SKM-1 (cell line): ENCODE data around the gene FUT9.

Experiments
- DNase-seq: peaks from one replicate; lab custom pipeline; 2025; ENCODE audit not compliant: unreplicated experiment; lab: John Stamatoyannopoulos, UW

Gene FUT9

DNA sequence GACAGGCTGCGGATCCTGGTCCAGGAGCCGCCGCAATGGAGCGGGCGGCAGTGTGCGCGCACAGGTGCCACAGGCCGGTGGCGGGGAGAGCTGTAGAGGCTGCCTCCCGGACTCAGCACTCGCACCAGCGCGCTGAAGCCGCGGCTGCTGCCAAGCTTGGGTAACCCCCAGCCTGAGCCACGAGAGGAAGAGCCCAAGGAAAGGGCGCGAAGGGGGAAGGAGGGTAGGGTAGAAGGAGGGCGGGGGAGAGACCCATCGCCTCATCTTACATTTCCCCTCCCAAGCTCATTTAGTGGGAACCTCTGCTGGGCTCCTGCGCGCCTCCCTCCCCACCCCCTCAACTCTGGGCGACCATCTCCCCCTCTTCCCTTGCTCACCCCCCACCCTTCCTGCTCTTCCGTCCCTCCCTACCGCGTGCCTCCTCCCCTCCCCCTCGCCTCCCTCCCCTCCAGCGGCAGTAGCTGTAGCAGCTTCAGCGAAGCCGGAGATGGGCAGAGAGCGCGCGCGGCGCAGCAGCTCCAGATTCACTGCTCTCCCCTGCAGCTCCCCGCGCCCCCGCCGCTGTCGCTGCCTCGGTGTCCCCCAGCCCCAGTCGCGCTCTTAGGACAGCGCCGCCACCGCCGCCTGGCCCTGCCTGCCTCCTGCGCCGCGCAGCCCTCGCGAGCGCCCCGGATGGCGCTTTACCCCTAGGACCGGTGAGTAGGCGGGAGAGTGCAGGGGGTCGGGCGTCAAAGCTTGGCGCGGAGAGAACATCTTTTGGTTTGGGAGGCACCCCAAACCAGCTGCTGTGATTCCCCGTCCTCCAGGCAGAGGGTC, at the start of gene FUT9:
TSS of gene FUT9 (plus strand) at position 457 of the 816 bp plus-strand sequence. CDS start 187,182 bp downstream, outside the sequence.
- no peak for DNase-seq

DNA sequence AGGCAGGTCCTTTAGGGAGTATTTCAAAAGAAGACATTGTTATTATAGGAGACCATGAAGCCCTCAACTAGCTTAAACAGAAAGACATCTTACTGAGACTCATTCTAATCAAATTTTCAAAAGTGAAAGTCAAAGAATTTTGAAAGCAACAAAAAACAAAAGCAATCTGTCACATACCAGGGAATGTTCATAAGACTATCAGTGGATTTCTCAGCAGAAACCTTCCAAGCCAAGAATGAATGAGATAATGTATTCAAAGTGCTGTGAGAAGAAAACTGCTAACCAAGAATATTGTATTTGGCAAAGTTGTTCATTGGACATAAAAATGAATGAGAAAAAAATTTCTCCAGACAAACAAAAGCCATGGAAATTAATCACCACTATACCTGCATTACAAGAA, 48.2 kb upstream of the FUT9 start:
- DNase-seq, result no peak

DNA sequence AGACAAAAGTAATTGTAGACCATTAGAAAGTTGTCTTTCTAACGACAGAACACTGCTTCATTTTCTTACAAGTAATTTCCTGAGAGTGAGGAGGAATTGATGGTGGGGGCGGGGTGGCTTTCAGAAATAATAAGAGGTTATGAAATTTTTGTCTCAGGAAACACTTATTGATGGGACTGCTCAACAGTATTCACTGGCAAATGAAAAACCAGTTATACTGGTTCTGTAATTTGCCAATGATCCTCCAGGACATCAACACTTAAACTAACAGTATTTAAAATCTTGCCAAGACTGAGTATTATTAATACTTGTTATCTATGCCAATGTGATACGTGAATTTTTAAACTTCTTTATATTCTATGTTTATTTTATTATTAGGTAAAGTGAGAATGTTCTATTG, 41.8 kb upstream of the FUT9 start:
- no peak for DNase-seq

DNA sequence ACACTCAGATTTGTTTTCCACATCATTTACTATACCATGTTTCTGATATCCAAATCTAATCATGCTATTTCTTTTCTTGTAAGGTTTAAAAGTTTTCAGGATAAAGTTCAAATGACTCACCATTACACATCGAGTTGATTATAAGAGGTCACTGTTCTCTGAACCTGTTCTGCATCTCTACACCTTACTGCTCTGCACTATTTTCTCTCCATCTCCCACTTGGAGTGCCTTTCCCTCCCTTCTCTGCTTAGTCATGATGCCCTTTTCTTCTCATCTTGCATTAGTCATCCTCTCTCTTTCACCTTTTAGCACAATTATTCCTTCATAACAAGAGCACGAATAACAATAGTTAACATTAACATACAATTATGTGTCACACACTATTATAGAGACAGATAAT, 37.5 kb upstream of the FUT9 start:
- DNase-seq, result no peak

DNA sequence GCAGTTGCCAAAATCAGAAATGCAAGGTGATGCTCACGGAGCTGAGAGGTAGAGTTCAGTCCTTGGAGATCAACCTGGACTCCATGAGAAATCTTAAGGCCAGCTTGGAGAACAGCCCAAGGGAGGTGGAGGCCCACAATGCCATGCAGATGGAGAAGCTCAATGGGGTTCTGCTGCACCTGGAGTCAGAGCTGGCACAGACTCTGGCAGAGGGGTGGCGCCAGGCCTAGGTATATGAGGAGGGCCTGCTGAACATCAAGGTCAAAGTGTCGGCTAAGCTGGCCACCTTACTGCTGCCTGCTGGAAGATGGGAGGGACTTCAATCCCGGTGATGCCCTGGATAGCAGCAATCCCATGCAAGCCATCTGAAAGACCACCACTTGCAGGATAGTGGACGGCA, 23.9 kb upstream of the FUT9 start:
- DNase-seq, result no peak

DNA sequence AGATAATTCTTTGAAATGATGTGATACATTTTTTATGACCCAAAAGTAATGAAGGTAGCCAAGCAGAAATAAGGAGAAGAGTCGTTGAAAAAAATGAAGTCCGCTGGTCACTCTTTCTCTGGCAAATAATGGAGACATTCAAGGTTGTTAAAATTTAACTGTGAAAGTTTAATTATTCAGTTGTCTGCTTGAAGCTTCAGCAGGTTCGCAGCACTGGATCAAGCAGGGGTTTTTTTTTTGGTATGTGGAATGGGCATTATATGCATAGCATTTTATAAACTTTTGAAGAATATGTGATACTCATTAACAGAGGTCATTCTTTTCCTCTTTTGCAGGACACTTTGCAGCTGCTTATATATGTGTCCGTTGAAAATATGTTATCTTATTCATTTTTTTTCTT, 21.6 kb upstream of the FUT9 start:
- DNase-seq, result no peak

DNA sequence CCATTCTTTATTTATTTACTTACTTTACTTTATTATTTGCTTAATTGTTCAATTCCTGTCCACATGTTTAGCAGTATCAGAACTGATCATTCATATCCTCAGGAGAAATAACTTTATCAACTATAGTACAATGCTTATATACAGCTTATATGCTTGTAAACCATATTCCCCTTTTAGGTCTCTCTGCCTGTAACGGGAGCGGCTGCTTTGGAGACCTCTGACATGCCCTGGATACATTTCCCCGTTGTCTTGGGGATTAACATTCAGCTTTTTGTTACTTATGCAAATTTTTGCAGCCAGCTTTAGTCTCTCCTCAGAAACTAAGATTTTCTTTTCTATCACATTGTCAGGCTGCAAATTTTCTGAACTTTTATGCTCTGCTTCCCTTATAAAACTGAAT, 17.6 kb upstream of the FUT9 start:
- DNase-seq, result no peak

DNA sequence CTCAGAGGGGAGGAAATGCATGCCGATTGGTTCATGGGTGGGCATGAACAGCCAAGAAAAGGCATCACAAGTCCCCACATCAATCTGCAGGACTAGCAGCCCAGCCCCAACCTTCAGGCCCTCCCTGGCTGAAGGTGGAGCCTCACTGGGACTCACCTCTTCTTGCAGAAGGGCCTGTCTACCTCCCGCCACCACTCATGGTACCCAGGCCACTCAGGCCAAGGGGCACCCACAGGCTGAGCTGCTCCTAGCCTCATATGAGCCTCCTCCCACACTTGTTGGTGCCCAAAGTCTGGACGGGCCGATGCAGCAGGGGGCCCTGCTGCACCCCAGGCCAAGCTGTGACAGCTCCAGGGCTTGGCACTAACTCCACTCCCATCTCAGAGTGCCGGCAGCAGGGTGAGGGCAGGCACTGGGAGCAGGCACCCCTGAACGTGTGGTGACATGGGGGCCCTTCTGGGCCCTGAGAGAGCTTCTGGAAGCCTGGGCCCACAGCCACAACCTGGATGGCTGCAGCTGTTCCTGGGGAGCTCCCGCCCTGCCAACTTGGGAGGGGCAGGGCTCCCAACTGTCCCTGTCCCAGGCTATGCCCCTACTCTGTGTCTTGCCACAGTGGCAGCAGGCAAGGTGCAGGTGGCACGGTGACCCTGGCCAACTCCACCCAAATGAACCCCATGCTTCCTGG, 13.7 kb upstream of the FUT9 start:
- DNase-seq, result no peak

DNA sequence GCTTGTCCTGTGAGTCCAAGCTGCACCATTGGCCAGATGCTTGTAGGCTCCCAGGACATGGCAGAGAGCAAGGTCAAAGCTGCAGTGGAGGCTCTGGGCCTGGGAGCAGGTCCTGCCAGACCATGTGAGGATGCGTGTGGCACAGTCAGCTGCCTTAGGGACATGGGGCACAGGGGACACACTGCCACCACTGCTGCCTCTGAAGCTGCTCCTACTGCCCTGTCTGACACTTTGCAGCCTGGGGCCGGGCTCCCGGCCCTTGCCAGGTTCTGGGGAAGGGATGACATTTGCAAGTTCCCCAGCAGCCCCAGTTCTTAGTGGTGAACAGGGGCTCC, 13.2 kb upstream of the FUT9 start:
- no peak for DNase-seq

DNA sequence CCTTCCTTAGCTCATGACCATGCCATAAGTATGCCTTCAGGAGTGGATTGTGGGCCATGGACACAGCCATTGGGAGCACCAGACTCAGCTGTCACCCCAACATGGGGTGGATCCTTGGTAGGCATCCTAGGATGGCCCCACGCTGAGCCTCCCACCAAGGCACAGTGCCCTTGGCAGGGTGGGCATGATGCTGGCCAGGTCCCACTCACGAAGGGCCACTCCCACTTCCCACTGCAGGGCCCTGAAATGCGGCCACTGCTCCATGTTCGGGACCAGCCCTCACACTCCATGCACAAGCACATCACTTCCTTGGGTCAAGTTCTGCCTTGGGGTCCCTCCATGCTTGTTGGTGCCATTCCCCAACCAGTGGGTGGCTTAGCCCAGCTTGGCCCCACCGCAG, 12.9 kb upstream of the FUT9 start:
- DNase-seq, result no peak

DNA sequence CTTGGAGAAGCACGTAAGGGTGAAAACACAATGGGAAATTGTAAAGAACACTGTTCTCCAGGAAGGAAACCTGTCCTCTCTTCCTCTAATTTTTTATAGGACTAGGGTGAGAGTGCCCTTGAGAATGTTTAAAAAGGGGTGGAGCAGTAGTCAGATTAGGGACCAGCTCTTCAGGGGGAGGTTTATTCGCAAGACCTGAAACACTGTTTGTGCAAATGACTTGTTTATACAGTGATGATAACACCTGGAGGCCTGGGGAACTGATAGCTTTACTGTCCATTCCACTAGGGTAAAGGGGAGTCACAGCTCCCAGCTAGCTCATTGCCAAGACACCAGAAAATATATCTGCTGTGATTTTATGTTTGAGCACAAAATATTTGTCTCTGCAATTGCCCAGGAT, 8.1 kb upstream of the FUT9 start:
- no peak for DNase-seq

DNA sequence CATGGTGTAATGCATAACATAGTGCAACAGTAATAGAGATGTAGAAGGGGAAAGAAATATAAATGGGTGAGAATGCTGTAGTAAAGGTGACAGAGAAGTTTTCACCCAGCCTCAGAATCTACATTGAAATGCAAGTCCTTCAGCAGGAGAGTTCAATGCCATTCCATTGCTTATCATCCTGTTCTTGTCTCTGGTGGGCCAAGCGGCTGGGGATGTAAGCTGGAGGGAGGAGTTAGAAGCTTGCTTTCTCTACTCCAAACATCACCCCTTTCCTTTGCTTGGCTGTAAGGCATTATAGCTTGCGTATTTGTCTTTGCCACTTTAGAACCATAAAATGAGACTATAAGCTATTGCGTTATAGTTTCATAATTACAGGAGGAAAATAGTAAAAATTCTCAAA, 2.2 kb upstream of the FUT9 start:
- no peak for DNase-seq

DNA sequence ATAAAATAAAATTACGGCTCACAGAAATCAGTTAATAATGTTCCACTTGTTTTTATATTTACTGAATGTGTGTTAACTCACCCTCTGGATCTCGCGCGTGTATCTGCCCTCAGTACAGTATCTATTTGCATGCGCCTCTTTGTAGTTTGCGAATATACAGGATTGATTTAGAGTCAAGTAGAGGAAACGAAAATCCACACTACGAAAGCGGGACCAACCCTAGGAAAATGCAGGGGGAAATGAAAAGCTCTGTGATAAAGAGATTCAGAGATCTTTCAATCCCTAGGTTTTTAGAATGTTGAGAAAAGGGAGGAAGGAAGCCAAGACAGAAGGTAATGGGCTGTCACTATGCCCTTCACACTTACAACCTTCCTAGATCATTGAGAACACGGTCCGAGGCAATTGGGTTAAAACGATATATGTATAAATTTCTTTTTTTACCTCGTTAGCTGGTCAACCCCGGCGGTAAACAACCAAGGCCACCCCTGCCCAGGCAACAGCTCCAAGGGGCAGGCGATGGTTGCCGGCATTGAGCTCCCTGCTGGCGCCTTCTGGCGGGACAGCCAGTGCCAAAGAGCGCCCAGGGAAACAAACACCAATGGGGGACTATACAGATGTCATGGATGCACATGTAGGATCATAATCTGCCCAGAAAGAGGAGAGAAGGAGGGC, 792 bp upstream of the FUT9 start:
- no peak for DNase-seq

DNA sequence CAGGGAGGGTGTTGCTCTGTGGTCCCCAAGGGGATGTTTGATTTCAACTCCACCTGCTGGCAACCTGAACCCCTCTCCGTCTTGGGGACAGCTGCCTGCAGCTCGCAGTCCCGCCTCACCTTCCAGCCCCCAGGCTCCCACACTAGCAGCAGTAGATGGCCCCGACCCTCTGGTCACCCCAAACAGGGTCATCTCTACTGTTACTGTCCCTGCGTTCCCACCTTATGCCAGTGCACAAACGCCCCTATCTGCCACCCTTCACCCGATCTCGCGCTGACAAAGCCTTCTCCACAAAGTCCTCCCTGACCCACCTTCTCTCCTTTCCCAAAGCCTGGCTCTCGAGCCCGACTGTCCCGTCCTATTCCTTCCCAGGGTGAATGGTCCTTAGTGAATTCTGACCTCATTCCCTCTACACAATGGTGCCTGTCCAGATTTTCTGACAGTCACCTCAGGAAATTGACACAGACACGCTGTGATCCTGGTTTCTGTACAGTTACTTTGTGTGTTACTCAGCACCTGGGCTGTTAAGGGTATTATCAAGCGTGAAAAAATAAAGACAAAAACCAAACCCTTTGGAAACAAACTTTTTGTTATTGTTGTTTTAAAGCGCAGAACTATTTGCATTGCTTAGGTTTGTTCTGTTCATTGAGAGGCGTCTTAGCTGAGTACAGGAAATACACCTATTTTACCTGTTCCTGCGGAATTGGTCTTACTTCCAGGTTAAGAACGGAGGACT, 728 bp downstream of the FUT9 start:
- DNase-seq, result no peak

DNA sequence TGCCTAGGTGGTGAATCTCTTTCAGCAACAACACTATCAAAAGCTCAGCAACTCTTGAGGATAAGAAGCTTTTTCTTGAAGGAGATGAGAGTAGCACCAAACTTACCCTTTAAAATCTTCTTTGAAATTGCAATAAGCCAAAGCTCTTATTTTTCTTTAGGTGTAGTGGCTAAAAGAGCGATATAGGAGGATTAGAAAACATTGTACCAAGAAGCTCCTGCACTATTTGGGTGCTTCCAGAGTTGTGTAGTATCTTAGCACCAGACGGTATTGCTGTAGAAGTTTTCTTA, 1.2 kb downstream of the FUT9 start:
- no peak for DNase-seq

DNA sequence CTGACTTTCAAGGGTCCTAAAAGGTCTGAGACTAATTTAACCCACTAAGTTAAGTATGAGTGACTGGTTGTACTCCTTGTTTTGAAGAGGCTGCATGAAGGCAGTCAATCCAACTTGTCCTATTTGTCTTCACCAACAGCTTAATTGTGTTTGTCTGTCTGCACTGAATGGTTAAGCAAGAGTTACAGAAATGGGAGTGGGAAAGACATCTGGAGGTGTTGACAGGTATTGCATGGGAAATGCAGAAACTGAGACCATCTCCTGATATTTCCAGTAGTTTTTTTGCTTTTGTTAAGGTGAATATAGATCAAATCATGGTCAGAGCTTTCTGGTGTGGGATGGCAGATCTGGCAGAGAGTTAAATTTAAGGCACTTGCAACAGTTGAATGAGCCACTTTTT, 6.5 kb downstream of the FUT9 start:
- no peak for DNase-seq

DNA sequence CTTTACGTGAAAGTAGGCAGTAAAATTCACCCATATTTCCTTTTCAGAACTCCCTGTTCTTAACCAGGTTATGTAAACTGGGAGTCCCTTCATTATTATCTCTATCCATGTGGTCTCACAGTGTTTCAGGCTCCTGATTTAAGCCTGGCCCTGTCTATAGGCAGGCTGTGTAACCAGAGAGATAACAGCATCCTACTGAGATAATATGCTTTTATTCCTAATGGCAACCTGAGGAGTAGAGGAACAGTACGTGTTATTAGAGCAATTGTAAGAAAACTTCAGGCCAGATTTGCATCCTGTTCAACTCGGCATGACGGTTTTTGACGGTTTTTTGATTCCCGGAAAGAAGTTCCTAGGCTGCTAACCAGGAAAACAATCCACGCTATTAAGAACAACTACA, 16.9 kb downstream of the FUT9 start:
- no peak for DNase-seq

DNA sequence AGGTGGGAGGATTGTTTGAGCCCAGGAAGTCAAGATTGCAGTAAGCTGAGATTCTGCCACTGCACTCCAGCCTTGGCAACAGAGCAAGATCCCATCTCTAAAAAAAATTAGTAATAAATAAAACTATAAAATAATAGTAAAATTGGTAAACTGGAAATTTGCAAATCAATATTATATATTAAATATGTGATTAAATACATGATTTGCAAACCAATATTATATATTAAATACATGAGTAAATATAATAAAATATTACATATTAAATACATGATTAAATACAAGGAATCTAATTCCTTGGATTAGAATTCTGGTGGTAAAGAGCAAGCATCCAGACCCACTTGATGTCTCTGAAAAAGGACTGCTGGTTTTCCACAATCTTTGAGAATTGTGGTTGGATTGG, 35.8 kb downstream of the FUT9 start:
- DNase-seq, result no peak

DNA sequence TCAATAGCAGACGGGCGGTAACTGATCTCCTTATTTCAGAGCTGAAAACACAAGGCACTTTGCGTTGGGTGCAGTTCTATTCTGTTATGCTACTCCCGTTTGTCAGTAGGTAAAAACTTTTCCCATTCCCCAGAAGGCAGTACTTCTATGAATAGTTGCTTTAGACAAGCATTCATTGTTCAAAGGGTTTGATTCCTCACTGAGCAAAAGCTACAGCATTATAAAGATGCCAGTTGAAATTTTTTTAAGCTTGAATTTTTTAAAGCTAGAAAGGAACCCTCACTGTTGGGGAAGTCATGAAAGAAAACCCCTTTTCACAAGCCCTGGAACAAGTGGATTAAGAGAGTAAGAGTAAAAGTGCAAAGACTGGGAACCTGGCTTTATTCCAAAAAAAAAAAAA, 42.3 kb downstream of the FUT9 start:
- no peak for DNase-seq

DNA sequence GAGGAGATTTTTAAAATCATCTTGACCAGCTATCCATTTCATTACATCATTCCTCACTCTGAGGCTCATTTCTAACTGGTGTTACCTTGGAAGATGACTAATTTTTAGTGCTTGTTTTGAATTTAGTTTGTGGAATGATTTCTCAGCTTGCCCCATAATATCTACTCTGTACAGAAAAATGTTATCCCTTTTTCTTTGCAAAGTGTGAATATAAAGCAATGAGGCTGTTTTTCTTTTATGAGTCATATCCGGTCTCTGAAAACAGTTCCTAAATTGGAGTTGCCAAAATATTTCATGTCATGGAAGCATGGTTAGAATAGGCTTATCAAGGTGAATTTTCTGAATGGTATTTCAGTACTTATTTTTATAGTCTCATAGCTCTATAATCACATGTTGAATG, 43.8 kb downstream of the FUT9 start:
- no peak for DNase-seq

DNA sequence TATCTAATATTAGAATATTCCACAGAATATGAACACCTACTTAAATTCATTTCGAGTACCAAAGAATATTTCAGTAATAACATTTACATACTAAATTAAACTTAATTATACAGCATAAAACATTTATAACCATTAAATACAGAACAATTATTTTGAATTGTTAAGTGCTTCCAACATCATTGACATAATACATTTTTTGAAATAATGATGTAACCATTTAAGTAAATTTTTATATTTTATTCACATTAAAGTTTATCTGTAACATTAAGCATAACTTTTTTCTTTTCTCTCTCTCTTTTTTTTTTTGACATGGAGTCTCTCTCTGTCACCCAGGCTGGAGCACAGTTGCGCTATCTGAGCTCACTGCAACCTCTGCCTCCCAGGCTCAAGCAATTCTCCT, 44.5 kb downstream of the FUT9 start:
- no peak for DNase-seq

DNA sequence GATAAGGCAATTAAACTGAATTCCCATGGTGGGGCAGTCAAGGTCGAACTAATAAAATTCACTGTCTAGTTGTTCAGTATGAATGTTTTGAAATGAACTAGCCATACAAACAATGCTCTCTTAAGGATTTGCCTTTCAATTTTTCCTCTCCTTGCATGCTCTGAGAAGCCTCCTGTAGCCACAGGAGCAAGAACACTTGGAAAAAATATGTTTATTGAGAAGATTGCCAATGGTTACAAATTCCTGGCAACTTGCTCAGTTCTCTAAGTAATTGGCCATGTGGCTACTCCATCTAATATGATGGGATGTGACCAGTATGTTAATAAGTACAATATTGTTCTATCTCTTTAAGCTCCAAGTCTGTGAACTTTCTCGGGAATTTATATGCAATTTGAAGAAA, 49.4 kb downstream of the FUT9 start:
- no peak for DNase-seq
